ES-I3 (cell line): ENCODE results near the gene ADGRB3.
"Not testable (repeated sequence)": the region's sequence is repeated elsewhere in the genome, so short reads cannot be mapped to it uniquely, and the experiment has no call there.

Experiments
- H3K36me3 ChIP-seq: 2 replicates; pipeline ENCODE4 v1.6.1; 2013; ENCODE audit warnings: mild to moderate bottlenecking, low read length, control low read depth, moderate library complexity; ENCODE audit not compliant: insufficient read depth
- H3K4me1 ChIP-seq: 2 replicates; pipeline ENCODE4 v1.6.1; 2013; ENCODE audit warnings: mild to moderate bottlenecking, control low read depth, low read length; ENCODE audit not compliant: insufficient read depth
- H3K9ac ChIP-seq: 2 replicates; pipeline ENCODE4 v1.6.1; 2013; ENCODE audit warnings: low read depth, mild to moderate bottlenecking, low read length, moderate library complexity
- H3K9me3 ChIP-seq: 2 replicates; pipeline ENCODE4 v1.6.1; 2013; ENCODE audit warnings: mild to moderate bottlenecking, low read length, moderate library complexity; ENCODE audit not compliant: control insufficient read depth, insufficient read depth

ADGRB3 gene

DNA sequence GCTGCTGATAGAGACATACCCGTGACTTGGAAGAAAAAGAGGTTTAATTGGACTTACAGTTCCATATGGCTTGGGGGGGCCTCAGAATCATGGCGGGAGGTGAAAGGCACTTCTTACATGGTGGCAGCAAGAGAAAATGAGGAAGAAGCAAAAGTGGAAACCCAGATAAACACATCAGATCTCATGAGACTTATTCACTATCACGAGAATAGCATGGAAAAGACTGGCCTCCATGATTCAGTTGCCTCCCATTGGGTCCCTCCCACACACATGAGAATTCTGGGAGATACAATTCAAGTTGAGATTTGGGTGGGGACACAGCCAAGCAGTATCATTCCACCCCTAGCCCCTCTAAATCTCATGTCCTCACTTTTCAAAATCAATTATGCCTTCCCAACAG lies 112.8 kb downstream of the ADGRB3 start:
- H3K36me3 ChIP-seq, H3K9ac ChIP-seq, H3K4me1 ChIP-seq, H3K9me3 ChIP-seq: not testable (repeated sequence)

- no peaks in the 10 kb centered on the region for H3K36me3 ChIP-seq
- H3K9ac ChIP-seq, result no peak overlapping the region
- H3K9me3 ChIP-seq, result no peaks in the 10 kb centered on the region
- no peaks in the 10 kb centered on the region for H3K4me1 ChIP-seq
Observed at GRCh38 chr6:68754681-68755213, 119.7 kb downstream of the ADGRB3 start.

GRCh38 chr6:68756454-68757375 lies 121.6 kb downstream of the ADGRB3 start:
- Histone ChIP-seq H3K9me3 (no peaks in the 10 kb centered on the region), H3K36me3 (no peaks in the 10 kb centered on the region), H3K4me1 (no peaks in the 10 kb centered on the region), H3K9ac (no peak overlapping the region)

DNA sequence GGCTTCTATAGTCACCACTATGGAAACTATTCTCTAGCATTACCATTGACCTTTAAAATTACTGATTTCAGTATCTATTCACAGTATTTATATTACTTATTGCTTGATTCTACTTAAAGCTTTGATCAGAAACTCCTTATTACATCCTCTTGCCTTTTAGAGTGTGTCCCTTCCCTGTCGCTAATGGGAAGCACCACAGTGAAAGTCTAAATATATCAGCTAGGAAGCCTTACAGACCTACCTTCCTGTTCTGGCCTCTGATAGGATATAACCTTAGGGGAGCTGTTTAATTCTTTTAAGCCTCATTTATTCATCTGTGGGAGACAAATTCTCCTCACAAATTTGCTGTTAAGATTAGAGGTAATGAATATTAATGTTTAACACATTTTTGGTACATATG lies 122.7 kb downstream of the ADGRB3 start:
- H3K9ac ChIP-seq, result no peak overlapping the region
- no peaks in the 10 kb centered on the region for H3K9me3 ChIP-seq
- no peaks in the 10 kb centered on the region for H3K4me1 ChIP-seq
- H3K36me3 ChIP-seq, result no peaks in the 10 kb centered on the region

DNA sequence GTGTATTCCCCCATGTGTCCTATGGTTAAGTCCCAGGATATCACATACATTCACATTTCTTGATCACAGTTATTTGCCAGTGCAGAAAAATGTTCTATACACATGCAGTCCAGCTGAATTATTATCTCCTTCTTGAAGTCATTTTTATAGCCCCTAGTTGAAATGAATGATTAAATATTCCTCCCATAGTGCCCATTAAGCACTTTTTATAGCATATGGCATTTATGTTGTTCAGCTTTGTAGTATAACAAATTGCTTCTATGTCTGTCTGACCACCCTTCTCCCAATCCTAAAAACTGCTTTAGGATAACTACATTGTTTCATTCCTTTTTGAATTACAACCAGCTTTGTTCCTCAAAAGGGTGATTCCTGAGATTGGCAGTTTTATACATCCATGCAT lies 123.5 kb downstream of the ADGRB3 start:
- Histone ChIP-seq H3K9ac (no peak overlapping the region), H3K4me1 (no peaks in the 10 kb centered on the region), H3K9me3 (no peaks in the 10 kb centered on the region), H3K36me3 (no peaks in the 10 kb centered on the region)

- Histone ChIP-seq H3K9ac (no peak overlapping the region), H3K4me1 (no peaks in the 10 kb centered on the region), H3K9me3 (no peaks in the 10 kb centered on the region), H3K36me3 (no peaks in the 10 kb centered on the region)
Observed at GRCh38 chr6:68760485-68760884, 125.4 kb downstream of the ADGRB3 start.

- Histone ChIP-seq H3K36me3 (no peaks in the 10 kb centered on the region), H3K4me1 (no peaks in the 10 kb centered on the region), H3K9me3 (no peaks in the 10 kb centered on the region), H3K9ac (no peak overlapping the region)
Observed at GRCh38 chr6:68760941-68761676, 126.0 kb downstream of the ADGRB3 start.

- Histone ChIP-seq H3K9ac (no peak overlapping the region), H3K9me3 (no peaks in the 10 kb centered on the region), H3K4me1 (no peaks in the 10 kb centered on the region), H3K36me3 (no peaks in the 10 kb centered on the region)
Observed at GRCh38 chr6:68761985-68762384, 126.9 kb downstream of the ADGRB3 start.

DNA sequence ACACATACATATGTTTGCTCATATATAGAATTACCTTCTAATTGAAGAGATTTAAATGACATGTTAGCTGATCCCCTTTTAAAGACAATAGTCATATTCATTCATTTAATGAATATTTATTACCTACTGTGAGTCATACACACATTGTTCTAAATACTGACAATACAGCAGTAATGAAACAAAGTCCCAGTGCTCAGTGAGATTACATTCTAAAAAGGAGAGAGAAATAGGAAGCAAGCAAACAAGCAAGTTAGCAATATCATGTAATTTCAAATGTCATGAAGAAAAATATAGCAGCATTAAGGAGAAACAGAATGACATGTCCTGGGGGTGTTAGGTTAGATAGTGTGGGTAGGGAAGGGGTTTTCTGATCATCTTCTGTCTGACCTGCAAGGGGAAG lies 136.3 kb downstream of the ADGRB3 start:
- no peaks in the 10 kb centered on the region for H3K4me1 ChIP-seq
- H3K9ac ChIP-seq, result no peak overlapping the region
- no peaks in the 10 kb centered on the region for H3K9me3 ChIP-seq
- H3K36me3 ChIP-seq, result no peaks in the 10 kb centered on the region

GRCh38 chr6:68774843-68775242 lies 139.8 kb downstream of the ADGRB3 start:
- Histone ChIP-seq H3K36me3 (no peaks in the 10 kb centered on the region), H3K9me3 (no peaks in the 10 kb centered on the region), H3K9ac (no peak overlapping the region), H3K4me1 (no peaks in the 10 kb centered on the region; the same call in 1 of the 2 replicates)

DNA sequence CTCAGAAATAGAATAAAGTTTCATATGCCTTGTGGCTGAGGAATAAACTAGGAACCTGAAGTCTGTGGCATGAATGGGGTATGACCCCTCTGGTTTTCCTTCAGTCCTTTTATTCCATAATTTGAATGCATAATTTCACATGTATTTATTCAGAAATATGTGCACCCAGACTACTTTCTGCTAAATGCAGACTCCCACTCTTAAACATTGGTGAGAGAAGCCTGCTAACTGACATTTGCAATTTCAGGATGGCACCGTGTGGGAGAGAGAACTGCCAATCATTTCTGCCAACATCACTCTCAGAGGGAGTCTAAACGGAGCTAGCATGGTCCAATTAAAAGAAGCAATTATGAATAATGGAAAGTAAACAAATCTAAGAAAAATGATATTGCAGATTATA lies 141.3 kb downstream of the ADGRB3 start:
- H3K4me1 ChIP-seq, result no peaks in the 10 kb centered on the region; the same call in 1 of the 2 replicates
- no peaks in the 10 kb centered on the region for H3K36me3 ChIP-seq
- no peak overlapping the region for H3K9ac ChIP-seq
- H3K9me3 ChIP-seq, result no peaks in the 10 kb centered on the region

DNA sequence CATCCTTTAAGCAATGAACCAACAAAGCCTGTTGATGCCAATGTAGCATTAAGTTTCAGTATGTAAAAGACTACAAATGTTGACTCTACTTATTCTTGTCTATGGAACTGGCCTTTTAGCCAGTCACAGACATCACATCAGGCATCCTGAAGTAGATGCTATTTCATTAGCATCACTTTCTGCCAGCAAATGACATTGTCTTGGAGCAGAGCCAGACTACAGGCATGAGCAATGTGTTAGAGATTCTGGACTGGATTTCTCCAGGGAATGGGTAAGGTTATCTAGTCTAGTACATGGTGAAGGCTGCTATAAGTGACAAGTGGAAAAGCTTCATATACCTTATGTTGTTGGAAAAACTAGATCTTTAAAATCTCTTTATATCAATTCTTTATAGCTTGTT lies 142.9 kb downstream of the ADGRB3 start:
- H3K9me3 ChIP-seq, result no peaks in the 10 kb centered on the region
- H3K4me1 ChIP-seq, result no peaks in the 10 kb centered on the region; the same call in 1 of the 2 replicates
- no peaks in the 10 kb centered on the region for H3K36me3 ChIP-seq
- H3K9ac ChIP-seq, result no peak overlapping the region

DNA sequence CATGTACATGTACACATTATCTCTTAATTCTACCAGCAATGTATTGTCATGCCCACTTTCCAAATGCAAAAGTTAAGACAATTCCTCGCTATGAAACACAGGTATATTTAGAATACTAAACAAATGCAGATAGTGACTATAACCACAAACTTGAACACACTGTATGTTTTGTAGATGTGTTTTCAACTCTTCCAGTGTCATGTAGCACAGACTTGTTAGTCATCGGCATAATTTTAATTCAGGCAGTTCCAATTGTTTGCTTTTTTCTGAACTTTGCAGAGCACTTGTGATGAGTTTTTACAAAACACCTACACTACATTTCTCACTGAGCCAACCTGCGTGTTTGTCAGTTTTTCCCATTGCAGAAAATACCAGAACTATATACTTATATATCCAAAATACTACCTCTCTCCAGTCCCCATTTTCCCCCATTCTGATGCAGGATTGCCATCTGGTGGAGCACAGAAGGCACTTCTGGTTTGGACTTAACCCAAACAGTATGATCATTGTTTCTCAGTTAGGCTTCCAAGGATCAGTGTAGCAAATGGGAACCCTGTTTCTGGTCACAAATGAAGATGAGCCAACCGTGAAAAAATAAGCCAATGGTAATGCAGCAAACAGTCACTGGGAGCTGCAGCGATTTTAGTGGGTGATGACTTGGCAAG lies 143.4 kb downstream of the ADGRB3 start:
- Histone ChIP-seq H3K9me3 (no peaks in the 10 kb centered on the region), H3K9ac (no peak overlapping the region), H3K4me1 (no peaks in the 10 kb centered on the region; the same call in 1 of the 2 replicates), H3K36me3 (no peaks in the 10 kb centered on the region)

DNA sequence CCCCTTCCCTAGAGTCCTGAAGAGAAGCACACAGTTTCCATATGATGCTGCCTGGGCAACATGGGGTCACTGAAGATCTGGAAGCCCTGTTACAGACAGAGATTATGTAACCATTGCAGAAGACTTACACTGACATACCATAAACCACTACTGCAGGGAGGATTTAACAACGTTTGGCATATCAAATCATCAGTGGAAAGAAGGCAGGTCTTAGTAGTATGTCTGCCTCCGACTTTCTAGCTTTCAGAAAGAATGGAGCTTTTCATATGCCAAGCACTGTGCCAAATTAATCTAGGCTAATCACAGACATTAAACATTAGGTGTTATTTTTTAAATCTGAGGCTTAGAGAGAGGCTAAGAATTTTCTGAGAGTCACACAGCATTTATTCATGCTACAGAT lies 144.3 kb downstream of the ADGRB3 start:
- H3K4me1 ChIP-seq, result no peaks in the 10 kb centered on the region; the same call in 1 of the 2 replicates
- no peaks in the 10 kb centered on the region for H3K36me3 ChIP-seq
- no peak overlapping the region for H3K9ac ChIP-seq
- H3K9me3 ChIP-seq, result no peaks in the 10 kb centered on the region
